ENCODE measurements around the gene ARHGAP29.

The ARHGAP29 gene

DNA sequence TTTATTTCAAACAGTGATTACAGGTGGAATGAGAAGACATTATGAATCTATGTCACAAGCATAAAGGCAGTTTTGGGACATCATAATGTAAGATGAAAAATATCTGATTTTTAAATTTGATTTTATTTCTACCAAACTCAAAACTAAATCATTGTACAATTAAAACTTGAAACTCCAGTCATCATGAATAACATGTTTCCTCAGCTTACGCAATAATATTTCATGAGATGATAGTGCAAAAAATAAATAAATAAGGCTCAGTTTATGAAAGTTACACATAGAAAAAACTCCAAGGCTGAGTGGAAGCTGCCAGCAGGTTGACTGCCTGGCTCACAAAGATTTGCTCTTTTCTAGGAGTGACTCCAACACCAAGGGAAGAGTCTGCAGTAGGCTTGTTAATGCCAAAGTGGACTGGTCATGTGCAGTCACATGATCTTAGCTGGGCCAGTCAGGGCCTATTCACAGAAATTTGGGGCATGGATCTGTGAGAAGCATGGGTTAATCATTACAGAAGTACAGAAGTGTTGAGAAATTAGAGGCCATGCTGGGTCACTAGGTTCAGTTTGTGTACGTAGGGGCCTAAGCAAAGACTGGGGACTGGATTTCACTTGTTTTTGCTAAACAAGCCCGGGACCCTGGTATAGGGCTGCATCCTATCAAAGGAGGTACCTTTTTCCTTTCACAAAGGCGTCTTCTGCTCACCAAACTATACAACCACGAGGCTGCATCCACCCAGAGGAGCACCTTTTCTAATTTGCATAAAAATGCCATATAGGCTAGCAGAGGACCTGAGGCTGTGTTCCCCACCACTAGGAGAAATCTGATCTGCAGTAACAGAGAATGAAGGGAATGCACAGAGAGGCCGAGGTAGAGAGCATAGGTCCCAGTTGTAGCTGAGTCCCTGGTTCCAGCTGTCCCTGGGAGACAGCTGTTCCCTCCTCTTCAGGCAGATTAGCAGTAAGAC lies 111.6 kb downstream of the ARHGAP29 start:
- FAIRE-seq: no peak
- DNase-seq (ENCODE audit: low spot score): no peak

DNA sequence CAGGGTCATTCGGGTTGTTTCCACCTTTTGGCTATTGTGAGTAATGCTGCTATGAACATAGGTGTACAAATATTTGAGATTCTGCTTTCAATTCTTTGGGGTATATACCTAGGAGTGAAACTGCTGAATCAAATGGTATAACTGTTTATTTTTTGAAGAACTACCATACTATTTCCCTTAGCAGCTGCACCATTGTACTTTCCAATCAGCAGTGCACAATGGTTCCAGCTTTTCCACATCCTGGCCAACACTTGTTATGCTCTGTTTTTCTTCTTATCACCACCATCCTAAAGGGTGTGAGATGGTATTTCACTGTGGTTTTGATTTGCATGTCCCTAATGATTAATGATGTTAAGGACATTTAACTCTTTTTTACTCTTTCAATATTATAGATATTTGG lies 112.8 kb downstream of the ARHGAP29 start:
- FAIRE-seq (no peak), DNase-seq (ENCODE audit: low spot score) (no peak)

DNA sequence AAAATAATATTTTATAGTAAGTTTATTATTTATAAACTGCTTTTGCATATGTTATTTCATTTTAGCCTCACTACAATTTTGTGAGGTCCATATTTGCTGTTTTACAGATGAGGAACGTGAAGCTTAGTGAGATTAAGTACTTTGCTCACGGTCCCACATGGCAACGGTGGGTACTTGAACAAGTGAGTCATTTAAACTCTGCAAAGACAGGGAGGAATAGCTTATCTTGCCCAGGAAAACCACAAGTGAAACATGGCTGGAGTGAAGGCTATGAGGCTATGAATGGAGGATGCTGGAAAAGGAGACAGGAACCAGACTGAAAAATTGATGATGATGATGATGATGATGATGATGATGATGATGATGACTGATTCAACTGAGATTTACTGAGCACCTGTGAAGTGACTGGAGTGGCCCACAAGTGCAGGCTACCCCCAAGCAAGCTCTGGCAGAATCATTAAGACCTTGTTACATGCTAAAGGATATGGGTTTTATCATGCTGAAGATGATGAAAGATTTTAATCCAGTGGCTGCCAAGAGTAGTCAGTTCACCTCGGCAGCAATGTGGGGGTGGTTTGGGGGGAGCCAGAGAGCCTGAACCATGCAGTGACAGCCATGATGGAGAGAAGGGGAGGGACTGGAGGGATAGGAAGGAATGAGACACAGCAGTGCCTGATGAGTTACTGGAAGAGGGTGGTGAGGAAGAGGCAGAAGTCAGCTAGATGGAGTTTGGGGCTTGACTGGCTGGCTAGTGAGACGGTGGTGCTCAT lies 115.0 kb downstream of the ARHGAP29 start:
- FAIRE-seq (no peak), DNase-seq (ENCODE audit: low spot score) (no peak)
